Measurements from ENCODE around the gene KHDRBS2.

Gene KHDRBS2

GRCh38 chr6:62146954-62147853 lies 138.8 kb downstream of the KHDRBS2 start:
- H4K5ac ChIP-seq (ENCODE audit: low read length): no peak overlapping the region
- H3K18ac ChIP-seq (ENCODE audit: low read length): no peak overlapping the region
- no peak overlapping the region for H3K27ac ChIP-seq (ENCODE audit: low read depth, low read length)
- DNase-seq: no peak
- H3K27me3 ChIP-seq (ENCODE audit: insufficient read depth, low read length, poor library complexity): no peaks in the 10 kb centered on the region
- H3K79me1 ChIP-seq (ENCODE audit: low read length): no peaks in the 10 kb centered on the region
- no CpG with 5 or more reads among the region's 4 CpGs for WGBS (ENCODE audit: extremely low coverage, insufficient coverage, low lambda C conversion rate)
- no peak overlapping the region for H3K4ac ChIP-seq (ENCODE audit: low read depth, low read length)
- H3K56ac ChIP-seq (ENCODE audit: low read length): no peak overlapping the region
- no peak overlapping the region for H2AK5ac ChIP-seq (ENCODE audit: low read length)
- no peak overlapping the region for H4K8ac ChIP-seq (ENCODE audit: low read depth, low read length)
- no peak overlapping the region for H3K4me3 ChIP-seq (ENCODE audit: low read length)
- no peaks in the 10 kb centered on the region for H3K79me2 ChIP-seq (ENCODE audit: control insufficient read depth, insufficient read depth, low read length)
- H3K9ac ChIP-seq (ENCODE audit: low read length): no peak overlapping the region
- H3K4me1 ChIP-seq (ENCODE audit: control insufficient read depth, low read depth, low read length): no peaks in the 10 kb centered on the region
- no peak overlapping the region for H3K4me2 ChIP-seq (ENCODE audit: low read length)
- H3K36me3 ChIP-seq (ENCODE audit: control insufficient read depth, insufficient read depth, low read length): no peaks in the 10 kb centered on the region
- no peak overlapping the region for H2BK120ac ChIP-seq (ENCODE audit: low read depth, low read length)
- no peak overlapping the region for H2BK15ac ChIP-seq (replicated peaks; ENCODE audit: low read depth)
- no peak overlapping the region for H3K23ac ChIP-seq (ENCODE audit: low read length)
- no peak overlapping the region for H2BK5ac ChIP-seq (ENCODE audit: low read length)

DNA sequence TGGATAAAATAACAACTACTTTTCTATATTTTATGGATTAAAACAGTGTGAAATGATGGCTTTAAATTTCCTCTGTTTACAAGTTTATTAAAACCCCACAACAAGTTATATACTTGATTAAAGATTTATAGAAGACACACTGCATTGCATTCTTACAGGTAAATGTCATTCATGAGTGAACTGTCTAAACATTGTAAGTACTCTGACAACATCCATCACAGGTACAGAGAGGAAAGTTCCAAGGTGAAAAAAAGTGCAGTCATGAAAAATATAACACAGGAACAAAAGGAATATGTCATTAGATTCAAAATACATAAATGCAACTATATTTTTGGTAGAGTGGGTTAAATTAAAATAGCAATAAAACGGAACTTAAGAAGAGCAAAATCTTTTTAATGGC lies 156.9 kb downstream of the KHDRBS2 start:
- H3K9ac ChIP-seq (ENCODE audit: low read length): no peak overlapping the region
- H3K18ac ChIP-seq (ENCODE audit: low read length): no peak overlapping the region
- no peak overlapping the region for H2BK15ac ChIP-seq (replicated peaks; ENCODE audit: low read depth)
- no peaks in the 10 kb centered on the region for H3K79me2 ChIP-seq (ENCODE audit: control insufficient read depth, insufficient read depth, low read length)
- H3K23ac ChIP-seq (ENCODE audit: low read length): no peak overlapping the region
- H4K8ac ChIP-seq (ENCODE audit: low read depth, low read length): no peak overlapping the region
- no peak overlapping the region for H3K4me2 ChIP-seq (ENCODE audit: low read length)
- H2BK120ac ChIP-seq (ENCODE audit: low read depth, low read length): no peak overlapping the region
- no peaks in the 10 kb centered on the region for H3K79me1 ChIP-seq (ENCODE audit: low read length)
- H3K4me3 ChIP-seq (ENCODE audit: low read length): no peak overlapping the region
- H3K27me3 ChIP-seq (ENCODE audit: insufficient read depth, low read length, poor library complexity): no peaks in the 10 kb centered on the region
- H2BK5ac ChIP-seq (ENCODE audit: low read length): no peak overlapping the region
- H3K4ac ChIP-seq (ENCODE audit: low read depth, low read length): no peak overlapping the region
- no peak for DNase-seq
- H3K56ac ChIP-seq (ENCODE audit: low read length): no peak overlapping the region
- no peak overlapping the region for H4K5ac ChIP-seq (ENCODE audit: low read length)
- H2AK5ac ChIP-seq (ENCODE audit: low read length): no peak overlapping the region
- H3K27ac ChIP-seq (ENCODE audit: low read depth, low read length): no peak overlapping the region
- H3K4me1 ChIP-seq (ENCODE audit: control insufficient read depth, low read depth, low read length): no peaks in the 10 kb centered on the region
- WGBS (ENCODE audit: extremely low coverage, insufficient coverage, low lambda C conversion rate): no CpG with 5 or more reads among the region's 1 CpG
- no peaks in the 10 kb centered on the region for H3K36me3 ChIP-seq (ENCODE audit: control insufficient read depth, insufficient read depth, low read length)

- no peaks in the 10 kb centered on the region for H3K4me1 ChIP-seq (ENCODE audit: control insufficient read depth, low read depth, low read length)
- H3K9ac ChIP-seq (ENCODE audit: low read length): no peak overlapping the region
- no peaks in the 10 kb centered on the region for H3K36me3 ChIP-seq (ENCODE audit: control insufficient read depth, insufficient read depth, low read length)
- no peak overlapping the region for H3K4me3 ChIP-seq (ENCODE audit: low read length)
- H3K18ac ChIP-seq (ENCODE audit: low read length): no peak overlapping the region
- H4K5ac ChIP-seq (ENCODE audit: low read length): no peak overlapping the region
- no peaks in the 10 kb centered on the region for H3K27me3 ChIP-seq (ENCODE audit: insufficient read depth, low read length, poor library complexity)
- no CpG with 5 or more reads among the region's 1 CpG for WGBS (ENCODE audit: extremely low coverage, insufficient coverage, low lambda C conversion rate)
- H2BK15ac ChIP-seq (replicated peaks; ENCODE audit: low read depth): no peak overlapping the region
- H2AK5ac ChIP-seq (ENCODE audit: low read length): no peak overlapping the region
- no peak overlapping the region for H3K56ac ChIP-seq (ENCODE audit: low read length)
- H4K8ac ChIP-seq (ENCODE audit: low read depth, low read length): no peak overlapping the region
- H2BK5ac ChIP-seq (ENCODE audit: low read length): no peak overlapping the region
- H2BK120ac ChIP-seq (ENCODE audit: low read depth, low read length): no peak overlapping the region
- H3K4ac ChIP-seq (ENCODE audit: low read depth, low read length): no peak overlapping the region
- H3K4me2 ChIP-seq (ENCODE audit: low read length): no peak overlapping the region
- peak; percentile 91 for DNase-seq
- no peaks in the 10 kb centered on the region for H3K79me1 ChIP-seq (ENCODE audit: low read length)
- H3K23ac ChIP-seq (ENCODE audit: low read length): no peak overlapping the region
- H3K27ac ChIP-seq (ENCODE audit: low read depth, low read length): no peak overlapping the region
- H3K79me2 ChIP-seq (ENCODE audit: control insufficient read depth, insufficient read depth, low read length): no peaks in the 10 kb centered on the region
Observed at GRCh38 chr6:62119401-62119800, 166.6 kb downstream of the KHDRBS2 start.

DNA sequence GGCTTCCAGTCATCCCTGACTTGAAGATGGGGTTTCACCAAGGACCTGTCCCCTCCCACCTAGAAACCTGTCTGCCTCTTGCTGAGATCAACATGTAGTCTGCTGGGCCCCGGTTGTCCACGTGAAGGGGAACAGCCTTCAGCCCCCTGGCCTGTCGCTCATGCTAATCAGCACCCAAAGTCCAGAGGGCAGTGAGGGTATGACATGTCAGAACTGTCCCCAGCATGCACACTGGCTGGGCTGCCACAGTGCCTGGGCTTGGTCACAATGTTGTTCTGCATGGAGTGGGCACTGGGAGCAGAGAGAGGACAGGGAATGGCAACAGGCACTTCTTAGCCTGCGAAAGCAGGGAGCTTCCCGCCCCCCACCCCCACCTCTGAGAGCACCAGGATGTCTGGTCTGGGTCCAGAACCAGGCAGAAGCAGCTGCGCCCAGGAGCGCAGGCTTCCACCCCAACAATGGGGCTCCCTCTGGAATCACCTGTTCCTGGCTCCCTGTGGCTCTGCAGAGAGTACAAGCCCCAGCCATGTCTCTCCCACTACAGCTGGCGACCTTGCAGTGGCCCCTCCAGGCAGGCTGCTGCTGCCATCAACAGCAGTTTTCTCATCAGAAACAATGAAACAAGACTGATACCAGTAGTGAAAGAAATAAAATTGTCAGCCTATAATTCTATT lies 182.7 kb downstream of the KHDRBS2 start:
- Histone ChIP-seq H4K8ac (ENCODE audit: low read depth, low read length) (no peak overlapping the region), H3K56ac (ENCODE audit: low read length) (no peak overlapping the region), H3K4me2 (ENCODE audit: low read length) (no peak overlapping the region), H2BK15ac (replicated peaks; ENCODE audit: low read depth) (no peak overlapping the region), H3K4me3 (ENCODE audit: low read length) (no peak overlapping the region), H2AK5ac (ENCODE audit: low read length) (no peak overlapping the region), H3K79me2 (ENCODE audit: control insufficient read depth, insufficient read depth, low read length) (no peaks in the 10 kb centered on the region), H3K36me3 (ENCODE audit: control insufficient read depth, insufficient read depth, low read length) (no peaks in the 10 kb centered on the region), H3K27me3 (ENCODE audit: insufficient read depth, low read length, poor library complexity) (no peaks in the 10 kb centered on the region), H4K5ac (ENCODE audit: low read length) (no peak overlapping the region), H2BK5ac (ENCODE audit: low read length) (no peak overlapping the region), H3K4me1 (ENCODE audit: control insufficient read depth, low read depth, low read length) (no peaks in the 10 kb centered on the region), H3K23ac (ENCODE audit: low read length) (no peak overlapping the region), H3K18ac (ENCODE audit: low read length) (no peak overlapping the region), H3K27ac (ENCODE audit: low read depth, low read length) (no peak overlapping the region), H2BK120ac (ENCODE audit: low read depth, low read length) (no peak overlapping the region), H3K79me1 (ENCODE audit: low read length) (no peaks in the 10 kb centered on the region), H3K4ac (ENCODE audit: low read depth, low read length) (no peak overlapping the region), H3K9ac (ENCODE audit: low read length) (no peak overlapping the region)
- DNase-seq: no peak
- WGBS (ENCODE audit: extremely low coverage, insufficient coverage, low lambda C conversion rate): no CpG with 5 or more reads among the region's 8 CpGs

DNA sequence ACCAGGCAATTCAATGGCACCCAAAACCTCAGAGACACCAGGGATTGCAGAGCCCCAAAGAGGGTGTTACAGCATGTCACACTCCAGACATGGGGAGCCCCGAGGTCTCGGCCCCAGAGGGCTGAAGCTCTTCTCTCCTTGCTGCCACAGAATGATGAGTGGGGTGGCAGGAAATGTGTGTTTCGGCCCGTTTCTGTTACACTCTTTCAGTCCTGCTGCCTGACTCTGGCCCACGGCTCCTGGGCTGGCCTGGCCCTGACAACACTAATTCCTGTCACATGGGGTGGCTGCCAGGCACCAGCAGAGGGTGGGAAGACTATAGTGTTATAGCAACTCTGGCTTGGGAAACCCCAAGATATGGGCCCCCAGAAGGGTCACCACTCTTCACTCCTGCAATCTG lies 183.6 kb downstream of the KHDRBS2 start:
- Histone ChIP-seq H3K4me2 (ENCODE audit: low read length) (no peak overlapping the region), H3K56ac (ENCODE audit: low read length) (no peak overlapping the region), H3K36me3 (ENCODE audit: control insufficient read depth, insufficient read depth, low read length) (no peaks in the 10 kb centered on the region), H3K4ac (ENCODE audit: low read depth, low read length) (no peak overlapping the region), H3K27me3 (ENCODE audit: insufficient read depth, low read length, poor library complexity) (no peaks in the 10 kb centered on the region), H2BK15ac (replicated peaks; ENCODE audit: low read depth) (no peak overlapping the region), H3K4me3 (ENCODE audit: low read length) (no peak overlapping the region), H3K27ac (ENCODE audit: low read depth, low read length) (no peak overlapping the region), H3K4me1 (ENCODE audit: control insufficient read depth, low read depth, low read length) (no peaks in the 10 kb centered on the region), H4K8ac (ENCODE audit: low read depth, low read length) (no peak overlapping the region), H2BK5ac (ENCODE audit: low read length) (no peak overlapping the region), H3K9ac (ENCODE audit: low read length) (no peak overlapping the region), H3K79me2 (ENCODE audit: control insufficient read depth, insufficient read depth, low read length) (no peaks in the 10 kb centered on the region), H2BK120ac (ENCODE audit: low read depth, low read length) (no peak overlapping the region), H2AK5ac (ENCODE audit: low read length) (no peak overlapping the region), H4K5ac (ENCODE audit: low read length) (no peak overlapping the region), H3K18ac (ENCODE audit: low read length) (no peak overlapping the region), H3K23ac (ENCODE audit: low read length) (no peak overlapping the region), H3K79me1 (ENCODE audit: low read length) (no peaks in the 10 kb centered on the region)
- DNase-seq: no peak
- WGBS (ENCODE audit: extremely low coverage, insufficient coverage, low lambda C conversion rate): no CpG with 5 or more reads among the region's 5 CpGs
